Endothelial cell of umbilical vein (primary cell): ENCODE results near the gene PCNX1. TPM values are rescaled to one million over a fixed set of nuclear protein-coding genes. Genes with fewer than 3 reads are reported as not detected.

Source experiments
- BruUV-seq: library from RNA; stranded (reverse); fragments of 400-500 nt; replicated peaks from 2 replicates; lab custom pipeline; 2021; lab: Mats Ljungman, UMichigan
- CTCF ChIA-PET: fragments of 300-600, 350-600 bp; sonication (Branson Sonifier 250); formaldehyde crosslinking; loops from one replicate; lab custom pipeline; 2021; ENCODE audit warnings: antibody characterized with exemption, inconsistent platforms; lab: Charles Lee
- POLR2A ChIA-PET: fragments of 300-600, 350-600 bp; sonication (Branson Sonifier 250); formaldehyde crosslinking; loops from one replicate; lab custom pipeline; 2021; ENCODE audit warnings: antibody characterized with exemption, inconsistent platforms; lab: Charles Lee
- DNase-seq: peaks from one replicate; pipeline ENCODE4 v3.0.0-alpha.2; 2011; ENCODE audit warnings: low read depth, low spot score
- FAIRE-seq: peaks from 2 replicates; lab custom pipeline; 2011; peaks lifted over from hg19 to GRCh38; lab: Jason Lieb, UNC
- H2AFZ ChIP-seq: 2 replicates; pipeline ENCODE4 v1.6.0; 2012; ENCODE audit warnings: low read depth, low read length, control low read depth, inconsistent platforms
- H3K27ac ChIP-seq: 2 replicates; pipeline ENCODE4 v1.5.1; 2011; ENCODE audit warnings: low read depth, mild to moderate bottlenecking, control low read depth, low read length, moderate library complexity; ENCODE audit not compliant: insufficient read depth
- H3K27me3 ChIP-seq, 2 experiments: 2 replicates each; pipeline versions ENCODE4 v1.6.0 to v1.6.1; 2011; ENCODE audit warnings: low read length in 2 of 2, mixed read lengths in 1 of 2; ENCODE audit not compliant: control insufficient read depth in 2 of 2, insufficient read depth in 2 of 2
- H3K36me3 ChIP-seq, 2 experiments: 2 replicates in 1 of 2; 3 replicates in 1 of 2; pipeline ENCODE4 v1.5.1; 2011; ENCODE audit warnings: low read length in 2 of 2, mild to moderate bottlenecking in 1 of 2, moderate library complexity in 1 of 2; ENCODE audit not compliant: control insufficient read depth in 2 of 2, insufficient read depth in 2 of 2; ENCODE audit errors: extremely low read depth in 1 of 2
- H3K4me1 ChIP-seq: 3 replicates; pipeline ENCODE4 v1.5.1; 2011; ENCODE audit warnings: mild to moderate bottlenecking, low read length; ENCODE audit not compliant: control insufficient read depth, insufficient read depth; ENCODE audit errors: extremely low read depth
- H3K4me2 ChIP-seq: 2 replicates; pipeline ENCODE4 v1.6.1; 2011; ENCODE audit warnings: low read length, control low read depth, mixed read lengths; ENCODE audit not compliant: insufficient read depth
- H3K4me3 ChIP-seq, 3 experiments: fragments of 200-600 bp in 1 of 3; sonication (generic), shearing (Covaris generic) in 1 of 3; replicated peaks in 1 of 3; 2 replicates each; pipeline ENCODE4 v1.5.1; 2011 to 2016; ENCODE audit warnings: control low read depth in 3 of 3, low read length in 3 of 3, mild to moderate bottlenecking in 2 of 3, inconsistent platforms in 1 of 3, low read depth in 1 of 3, moderate library complexity in 1 of 3; ENCODE audit not compliant: insufficient read depth in 1 of 3
- H3K79me2 ChIP-seq: 2 replicates; pipeline ENCODE4 v1.6.0; 2012; ENCODE audit warnings: low read length, inconsistent platforms; ENCODE audit not compliant: control insufficient read depth, insufficient read depth
- H3K9ac ChIP-seq: replicated peaks from 2 replicates; pipeline ENCODE3; 2011; ENCODE audit warnings: low read length, control low read depth; ENCODE audit not compliant: insufficient read depth; ENCODE audit errors: extremely low read depth
- H3K9me1 ChIP-seq: replicated peaks from 3 replicates; pipeline ENCODE4 v1.6.0; 2011; ENCODE audit warnings: mild to moderate bottlenecking, low read length; ENCODE audit not compliant: control insufficient read depth, insufficient read depth; ENCODE audit errors: extremely low read depth
- H3K9me3 ChIP-seq: replicated peaks from 2 replicates; pipeline ENCODE4 v1.5.1; 2012; ENCODE audit warnings: low read length, inconsistent platforms; ENCODE audit not compliant: control insufficient read depth, insufficient read depth
- H4K20me1 ChIP-seq: replicated peaks from 2 replicates; pipeline ENCODE3; 2011; ENCODE audit warnings: mild to moderate bottlenecking, low read length; ENCODE audit not compliant: control insufficient read depth, insufficient read depth; ENCODE audit errors: extremely low read depth
- EZH2 ChIP-seq: IDR thresholded peaks from 2 replicates; pipeline ENCODE4 v1.6.1; 2012; ENCODE audit warnings: borderline replicate concordance, low read depth, mild to moderate bottlenecking, moderate library complexity, low read length, inconsistent platforms; ENCODE audit not compliant: severe bottlenecking
- FOS ChIP-seq: IDR thresholded peaks from 2 replicates; pipeline ENCODE4 v1.6.1; 2011; ENCODE audit warnings: mild to moderate bottlenecking, low read length, moderate library complexity, borderline replicate concordance; ENCODE audit not compliant: insufficient read depth
- GATA2 ChIP-seq: IDR thresholded peaks from 2 replicates; pipeline ENCODE4 v1.7.0; 2011; ENCODE audit warnings: low read depth, mild to moderate bottlenecking, moderate library complexity, mixed read lengths, low read length; ENCODE audit not compliant: insufficient read length, insufficient read depth
- JUN ChIP-seq: IDR thresholded peaks from 2 replicates; pipeline ENCODE4 v1.6.1; 2011; ENCODE audit warnings: borderline replicate concordance, low read depth; ENCODE audit not compliant: insufficient read length, insufficient read depth
- MYC ChIP-seq: IDR thresholded peaks from one replicate; pipeline ENCODE4 v1.6.1; 2011; ENCODE audit warnings: mild to moderate bottlenecking, low read depth, low read length
- POLR2A ChIP-seq: IDR thresholded peaks from 2 replicates; pipeline ENCODE4 v1.6.1; 2012; ENCODE audit warnings: low read depth, mild to moderate bottlenecking, control low read depth, low read length
- POLR2AphosphoS5 ChIP-seq: IDR thresholded peaks from 2 replicates; pipeline ENCODE4 v1.6.1; 2012; ENCODE audit warnings: low read depth, mild to moderate bottlenecking, control low read depth, low read length, moderate library complexity; ENCODE audit not compliant: insufficient read depth
- dilution Hi-C: fragments of 300-500 bp; cut with MboI; formaldehyde crosslinking; loops from one replicate; pipeline ENCODE4 v1.15.0; 2019; ENCODE audit warnings: low sequenced_read_pairs; ENCODE audit not compliant: extremely low pct_ligation_motif_present
- intact Hi-C: fragments of 100-400 bp; cut with micrococcal nuclease; formaldehyde crosslinking; loops from one replicate; pipeline ENCODE4 v1.10.0; 2022
- polyA plus RNA-seq, 4 experiments: library from polyadenylated mRNA; depleted of rRNA in 3 of 4; stranded (reverse) in 3 of 4; unstranded in 1 of 4; fragments of >200 nt; gene quantifications; 2 replicates each; pipeline versions ENCODE4 v1.2.1 to v1.2.3, GENCODE V29; 2011 to 2012; ENCODE audit warnings: missing spikeins in 1 of 4
- total RNA-seq: library from RNA; stranded (reverse); gene quantifications from 2 replicates; pipeline ENCODE4 v1.2.3, GENCODE V29; 2021
- TF ChIP-seq, protein P1 (sequence below), 2 donors: IDR thresholded peaks; 1 replicate in 1 of 2; 2 replicates in 1 of 2; pipeline ENCODE4 v1.5.1; 2011; ENCODE audit warnings: low read length in 2 of 2, mild to moderate bottlenecking in 2 of 2, moderate library complexity in 2 of 2, control low read depth in 1 of 2, inconsistent platforms in 1 of 2, low read depth in 1 of 2; ENCODE audit not compliant: insufficient read depth in 1 of 2; ENCODE audit errors: extremely low read depth in 1 of 2
- TF ChIP-seq, protein P2 (sequence below): IDR thresholded peaks from 2 replicates; pipeline ENCODE4 v1.6.1; 2011; ENCODE audit not compliant: insufficient read depth, insufficient read length

The PCNX1 gene
- total and polyA plus RNA-seq, 2 donors (not counting 3 experiments of a cell fraction or from before 2014, with no cell fraction given) = 21.4 to 40.5 TPM

DNA sequence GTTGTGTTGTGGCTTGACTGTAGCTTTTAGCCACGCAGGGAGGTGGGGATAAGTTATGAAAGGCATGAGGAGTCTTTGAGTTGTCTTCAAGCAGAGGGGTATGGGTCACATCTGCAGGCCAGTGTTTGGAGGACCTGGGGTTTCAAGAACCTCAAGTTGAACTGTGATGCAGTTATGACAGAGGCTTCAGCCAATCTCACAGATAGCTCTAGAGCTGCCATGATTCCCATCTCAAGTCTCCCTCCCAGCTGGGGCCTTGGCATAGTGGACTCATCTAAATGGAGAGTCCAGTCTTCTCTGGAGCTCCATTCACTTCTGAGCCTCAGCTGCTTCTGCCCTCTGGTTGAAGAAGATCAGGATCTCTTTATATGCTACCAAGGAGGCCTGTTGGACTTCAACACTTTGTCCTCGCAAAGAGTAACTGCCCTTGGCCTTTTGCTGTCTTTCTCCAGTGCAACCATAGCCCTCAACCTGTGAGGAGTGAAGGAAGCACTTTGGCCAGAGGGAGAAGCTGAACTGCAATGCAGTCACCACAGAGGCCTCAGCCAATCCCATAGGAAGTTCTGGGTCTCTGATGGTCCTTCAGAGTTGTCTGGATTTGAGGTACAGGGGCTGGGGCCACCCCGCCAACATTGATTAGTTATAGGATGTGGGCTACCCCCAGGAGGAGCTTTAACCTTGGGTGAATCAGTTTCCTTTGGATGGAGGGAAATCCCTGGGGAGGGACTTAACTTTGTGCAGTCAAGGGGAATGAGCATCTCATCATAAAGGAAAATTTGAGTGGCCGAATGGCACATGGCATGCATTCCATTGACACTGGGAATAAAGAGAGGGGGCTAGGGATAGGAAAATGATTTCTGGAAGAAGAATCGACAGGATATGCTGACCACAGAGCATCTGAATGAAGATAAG is 230.5 kb downstream of the PCNX1 start:
- Histone ChIP-seq H3K9me3 (no peaks in the 10 kb centered on the region), H2AFZ (no peak overlapping the region), H3K9ac (no peak overlapping the region), H3K9me1 (no peaks in the 10 kb centered on the region), H3K79me2 (no peaks in the 10 kb centered on the region), H3K27me3 (no peaks in the 10 kb centered on the region), H3K4me1 (peaks cover 8% of the 10 kb centered on the region), H3K36me3 (no peaks in the 10 kb centered on the region), H3K4me2 (no peak overlapping the region), H4K20me1 (no peaks in the 10 kb centered on the region), H3K4me3 (no peak overlapping the region), H3K27ac (no peak overlapping the region)
- intact Hi-C loops = loop anchor here (2.0 kb wide), 1 partner anchor 513 kb away; no protein-coding TSS in a partner anchor
- dilution Hi-C loops = no loop called here
- CTCF ChIA-PET = interaction anchor here (0.6 to 5.0 kb wide), 17 partner anchors 14 to 717 kb away, joined by 3 to 74 read pairs (median 4); no protein-coding TSS in a partner anchor
- TF ChIP-seq POLR2A (no peak), POLR2AphosphoS5 (no peak), MYC (no peak), JUN (no peak), EZH2 (no peak), GATA2 (no peak), FOS (no peak)
- TF ChIP-seq, protein P1, sequence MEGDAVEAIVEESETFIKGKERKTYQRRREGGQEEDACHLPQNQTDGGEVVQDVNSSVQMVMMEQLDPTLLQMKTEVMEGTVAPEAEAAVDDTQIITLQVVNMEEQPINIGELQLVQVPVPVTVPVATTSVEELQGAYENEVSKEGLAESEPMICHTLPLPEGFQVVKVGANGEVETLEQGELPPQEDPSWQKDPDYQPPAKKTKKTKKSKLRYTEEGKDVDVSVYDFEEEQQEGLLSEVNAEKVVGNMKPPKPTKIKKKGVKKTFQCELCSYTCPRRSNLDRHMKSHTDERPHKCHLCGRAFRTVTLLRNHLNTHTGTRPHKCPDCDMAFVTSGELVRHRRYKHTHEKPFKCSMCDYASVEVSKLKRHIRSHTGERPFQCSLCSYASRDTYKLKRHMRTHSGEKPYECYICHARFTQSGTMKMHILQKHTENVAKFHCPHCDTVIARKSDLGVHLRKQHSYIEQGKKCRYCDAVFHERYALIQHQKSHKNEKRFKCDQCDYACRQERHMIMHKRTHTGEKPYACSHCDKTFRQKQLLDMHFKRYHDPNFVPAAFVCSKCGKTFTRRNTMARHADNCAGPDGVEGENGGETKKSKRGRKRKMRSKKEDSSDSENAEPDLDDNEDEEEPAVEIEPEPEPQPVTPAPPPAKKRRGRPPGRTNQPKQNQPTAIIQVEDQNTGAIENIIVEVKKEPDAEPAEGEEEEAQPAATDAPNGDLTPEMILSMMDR (IDR thresholded peaks at IDR 0.05; ENCODE audit: extremely low read depth in 1 of 2, insufficient read depth in 1 of 2, low read depth in 1 of 2, low read length in 2 of 2) = no peak
- TF ChIP-seq, protein P2, sequence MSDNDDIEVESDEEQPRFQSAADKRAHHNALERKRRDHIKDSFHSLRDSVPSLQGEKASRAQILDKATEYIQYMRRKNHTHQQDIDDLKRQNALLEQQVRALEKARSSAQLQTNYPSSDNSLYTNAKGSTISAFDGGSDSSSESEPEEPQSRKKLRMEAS = no peak
- POLR2A ChIA-PET = no interaction called here
- FAIRE-seq (no peak), DNase-seq (no peak)
- no TSS peak for BruUV-seq
